AG10803 (cell line): Measurements from ENCODE around the gene CACHD1.

Experiments used
- DNase-seq: peaks from one replicate; pipeline ENCODE4 v3.0.0; 2010; ENCODE audit warnings: low read depth
- H3K4me3 ChIP-seq: 2 replicates; pipeline ENCODE4 v1.5.1; 2011; ENCODE audit warnings: mild to moderate bottlenecking, low read length, control low read depth
- CTCF ChIP-seq: conservative IDR thresholded peaks from 2 replicates; pipeline ENCODE4 v1.5.1; 2011; ENCODE audit warnings: mild to moderate bottlenecking, low read length, control low read depth, inconsistent platforms

Gene CACHD1

GRCh38 chr1:64623750-64624191 is 153.8 kb downstream of the CACHD1 start:
- no peak overlapping the region for H3K4me3 ChIP-seq
- TF ChIP-seq CTCF, result no peak
- DNase-seq, result peak; percentile 38

GRCh38 chr1:64624218-64624713 is 154.3 kb downstream of the CACHD1 start:
- TF ChIP-seq CTCF, result no peak
- peak; percentile 83 for DNase-seq
- H3K4me3 ChIP-seq, result no peak overlapping the region

- TF ChIP-seq CTCF, result no peak
- H3K4me3 ChIP-seq, result no peak overlapping the region
- no peak for DNase-seq
These were observed 154.9 kb downstream of the CACHD1 start for GRCh38 chr1:64624808-64625207.

GRCh38 chr1:64630611-64631010 is 160.7 kb downstream of the CACHD1 start:
- DNase-seq, result no peak
- no peak overlapping the region for H3K4me3 ChIP-seq
- TF ChIP-seq CTCF, result no peak

GRCh38 chr1:64631346-64632034 is 161.6 kb downstream of the CACHD1 start:
- TF ChIP-seq CTCF, result no peak
- H3K4me3 ChIP-seq, result no peak overlapping the region
- DNase-seq, result no peak

- DNase-seq, result no peak
- TF ChIP-seq CTCF, result no peak
- H3K4me3 ChIP-seq, result no peak overlapping the region
These were observed 163.0 kb downstream of the CACHD1 start for GRCh38 chr1:64632936-64633335.

- no peak for TF ChIP-seq CTCF
- H3K4me3 ChIP-seq, result no peak overlapping the region
- no peak for DNase-seq
These were observed 175.8 kb downstream of the CACHD1 start for GRCh38 chr1:64645735-64646134.
